Superior temporal gyrus (tissue), 1 donor: Measurements from ENCODE around the gene PDIK1L.

ENCODE experiments used
- DNase-seq: peaks from one replicate; pipeline ENCODE4 v3.0.0-alpha.2; 2016; ENCODE audit errors: extremely low spot score

Gene PDIK1L

DNA sequence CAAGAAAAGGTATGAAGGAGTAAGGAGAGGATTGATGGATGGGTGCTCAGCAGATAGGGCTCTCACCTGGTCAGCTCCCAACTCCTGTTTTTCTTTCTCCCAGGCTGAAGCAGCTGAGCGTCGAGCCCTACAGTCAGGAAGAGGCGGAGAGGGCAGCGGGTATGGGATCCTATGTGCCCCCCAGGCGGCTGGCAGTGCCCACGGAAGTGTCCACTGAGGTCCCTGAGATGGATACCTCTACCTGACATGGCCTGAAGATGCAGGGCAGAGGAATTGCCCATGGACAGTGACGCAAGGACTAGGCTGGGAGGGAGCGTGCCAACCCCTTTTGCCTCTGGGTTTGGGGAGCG lies 58.8 kb downstream of the PDIK1L start:
- no peak for DNase-seq

DNA sequence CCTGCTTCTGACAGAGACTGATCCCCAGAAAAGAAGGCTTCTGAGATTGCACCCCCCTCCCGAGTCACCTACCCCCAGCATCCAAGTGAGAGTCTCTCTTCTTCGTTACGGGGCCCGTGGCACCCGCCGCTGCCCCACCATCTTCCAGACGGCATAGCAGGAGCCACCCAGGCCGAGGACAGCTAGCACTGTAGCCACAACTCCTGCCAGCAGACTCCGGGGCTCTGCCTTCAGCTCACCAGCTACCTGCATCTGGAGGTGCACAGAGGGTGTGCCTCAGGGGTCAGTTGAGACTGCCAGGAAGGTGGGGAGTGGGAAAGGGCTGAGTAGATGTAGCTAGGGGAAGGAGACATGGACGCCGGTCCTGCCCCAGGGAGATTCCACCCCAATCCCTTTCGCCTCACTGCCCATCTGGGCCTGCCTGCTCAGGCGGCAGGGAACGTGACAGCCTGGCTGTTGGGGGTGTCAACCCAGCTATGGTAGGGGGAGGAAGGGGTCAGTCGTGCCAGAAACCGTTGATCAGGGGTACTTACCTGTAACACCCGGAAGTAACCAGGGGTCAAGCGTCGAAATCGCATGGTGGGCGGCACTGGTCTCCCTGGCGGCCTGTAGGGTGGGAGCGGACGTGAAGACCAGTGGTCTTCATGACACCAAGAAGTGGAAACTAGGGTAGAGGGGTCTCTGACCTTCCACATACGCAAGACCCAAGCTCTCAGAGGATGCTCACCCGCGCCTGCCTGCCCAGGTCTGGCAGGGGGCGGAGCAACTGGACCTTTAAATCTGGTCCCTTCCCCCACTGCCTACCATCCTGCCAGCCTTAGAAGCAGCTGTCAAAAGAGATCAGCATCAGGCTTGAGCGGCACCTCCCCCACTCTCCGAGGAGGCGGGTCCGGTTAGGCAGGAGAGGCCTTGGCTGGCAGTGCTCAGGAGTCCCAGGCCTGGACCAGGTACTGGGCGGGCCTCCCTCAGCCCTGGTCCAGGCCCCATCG lies 59.8 kb downstream of the PDIK1L start, which contains the start of gene ZNF593OS:
Gene ZNF593OS (minus strand): TSS at position 749 of the 989 bp plus-strand sequence. CDS start 171 bp downstream, at position 578.
- no peak for DNase-seq
